ENCODE measurements around the gene SLC35F3. TPM values are rescaled to one million over a fixed set of nuclear protein-coding genes. Genes with fewer than 3 reads are reported as not detected.

Gene SLC35F3
- total and polyA plus RNA-seq, 9 of the 15 experiments (the other 6 are each of a cell fraction or from before 2014, with no cell fraction given): 0.04 to 0.07 (median 0.04) TPM; not detected in 6

DNA sequence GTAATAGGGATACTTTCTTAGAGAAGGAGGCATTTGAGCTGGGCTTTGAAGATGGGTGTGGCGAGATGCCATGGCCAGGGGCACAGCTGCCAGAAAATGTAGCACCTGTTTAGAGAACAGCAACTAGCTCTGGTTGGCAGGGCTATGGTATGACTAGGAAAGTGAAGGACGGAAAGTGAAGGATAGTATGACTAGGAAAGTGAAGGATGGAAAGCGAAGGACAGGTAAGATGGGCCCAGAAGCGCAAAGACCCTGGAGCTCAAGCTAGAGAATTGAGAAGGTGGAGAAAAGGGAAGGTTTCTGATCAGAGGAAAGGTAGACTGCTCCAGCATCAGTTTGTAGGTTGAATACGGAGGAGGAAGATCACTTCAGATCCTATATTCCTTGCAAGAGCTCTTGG lies 205.4 kb downstream of the SLC35F3 start:
- H3K27me3 ChIP-seq (ENCODE audit: control insufficient read depth in 2 of 2, insufficient read depth in 2 of 2, low read length in 2 of 2): peaks cover 0 to 7% of the 10 kb centered on the region in 2 experiments; a peak in 2 of 5 replicates
- in situ Hi-C loops (cut with MboI) (no loop called here), intact Hi-C loops (cut with micrococcal nuclease) (loop anchor here (5.0 to 10.0 kb wide), 4 partner anchors 387 to 982 kb away; no protein-coding TSS in a partner anchor)
- no TSS peak for BruUV-seq (replicated peaks)
- H3K9me3 ChIP-seq (replicated peaks; ENCODE audit: control insufficient read depth, insufficient read depth, low read depth, low read length): no peaks in the 10 kb centered on the region
- 1% methylated on average over 5 of the region's 5 CpGs for WGBS (ENCODE audit: insufficient coverage, low coverage, missing lambda C conversion rate)
- no peaks in the 10 kb centered on the region for H3K79me2 ChIP-seq (ENCODE audit: control insufficient read depth, insufficient read depth, low read length)
- DNase-seq (ENCODE audit: extremely low read depth in 1 of 4, low spot score in 3 of 4): no peak
- ChIA-PET POLR2A (no interaction called here), CTCF (ENCODE audit: low intra/inter-chr PET ratio) (no interaction called here)
- H3K36me3 ChIP-seq (ENCODE audit: control insufficient read depth, insufficient read depth, low read length): no peaks in the 10 kb centered on the region
- 0 out of 5 replicates have a peak, but pooled peaks cover 0 to 3% of the 10 kb centered on the region in 2 experiments for H3K4me1 ChIP-seq (replicated peaks in 1 of 2; ENCODE audit: control insufficient read depth in 2 of 2, insufficient read depth in 2 of 2, low read length in 2 of 2)
- H2AFZ ChIP-seq (ENCODE audit: low read depth, low read length): no peak overlapping the region
- H3K9me1 ChIP-seq (ENCODE audit: control insufficient read depth, insufficient read depth, low read length): no peaks in the 10 kb centered on the region
- H3K9ac ChIP-seq (ENCODE audit: insufficient read depth in 1 of 2, low read depth in 2 of 2, low read length in 2 of 2): no peak overlapping the region
- H4K20me1 ChIP-seq (replicated peaks; ENCODE audit: control insufficient read depth, insufficient read depth, low read length): no peaks in the 10 kb centered on the region
- no peak for TF ChIP-seq TAF9B (IDR thresholded peaks at IDR 0.05; ENCODE audit: partially characterized antibody)
- TF ChIP-seq ZNF398 (CRISPR knock-in tag; IDR thresholded peaks at IDR 0.05): no peak
- no peak for TF ChIP-seq ZNF655 (CRISPR knock-in tag; IDR thresholded peaks at IDR 0.05)
- no peak for TF ChIP-seq ZNF280A (IDR thresholded peaks at IDR 0.05; ENCODE audit: low read depth, partially characterized antibody)
- TF ChIP-seq ELF4 (CRISPR knock-in tag; IDR thresholded peaks at IDR 0.05): no peak
- TF ChIP-seq ZBTB12 (CRISPR knock-in tag; IDR thresholded peaks at IDR 0.05): no peak
- no peak overlapping the region for H3K27ac ChIP-seq (ENCODE audit: extremely low read depth, low read depth, low read length)
- no peak for FAIRE-seq
- H3K4me3 ChIP-seq: no peak overlapping the region
- no peak overlapping the region for H3K4me2 ChIP-seq (ENCODE audit: insufficient read depth, low read length)
- no peak for ATAC-seq

Data from K562 (cell line).